ENCODE measurements around the gene P2RX3.

The P2RX3 gene

DNA sequence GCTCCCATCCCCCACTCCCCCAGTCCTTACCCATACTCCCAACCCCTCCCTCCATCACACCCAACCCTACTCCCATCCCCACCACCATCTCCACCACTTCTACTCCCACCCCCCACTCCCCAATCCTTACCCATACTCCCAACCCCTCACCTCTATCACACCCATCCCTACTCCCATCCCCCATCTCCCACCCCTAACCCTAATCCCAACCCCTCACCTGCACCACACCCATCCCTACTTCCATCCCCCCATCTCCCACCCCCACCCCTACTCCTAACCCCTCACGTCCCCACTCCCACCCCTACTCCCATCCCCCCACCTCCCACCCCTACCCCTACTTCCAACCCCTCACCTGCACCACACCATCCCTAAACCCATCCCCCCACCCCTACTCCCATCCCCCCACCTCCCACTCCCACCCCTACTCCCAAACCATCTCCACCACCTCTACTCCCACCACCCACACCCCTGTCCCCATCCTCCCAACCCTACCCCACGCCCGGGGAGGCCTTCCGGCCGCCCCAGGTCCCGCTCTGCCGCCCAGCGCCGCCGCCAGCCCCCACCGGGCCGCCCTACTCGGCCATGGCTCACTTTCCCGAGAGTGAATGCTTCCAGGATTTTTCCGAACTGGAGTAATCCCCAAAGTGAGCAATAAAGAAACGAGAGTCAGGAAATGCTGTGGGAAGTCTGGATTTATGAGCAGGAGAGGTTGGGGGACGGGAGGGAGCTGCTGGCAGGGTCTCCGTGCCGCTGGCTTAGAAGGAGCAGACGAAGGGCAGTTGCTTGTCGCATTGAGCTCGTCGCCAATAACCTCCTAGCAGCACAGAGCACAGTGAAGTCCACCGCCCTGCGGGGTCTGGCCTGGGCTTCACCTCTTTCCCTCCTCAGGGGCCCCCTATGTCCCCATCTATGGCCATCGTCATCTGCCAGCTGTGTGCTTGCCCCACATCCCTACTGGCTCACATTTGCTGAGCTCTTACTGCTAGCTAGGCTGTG, 38.2 kb downstream of the P2RX3 start:
- DNase-seq: no peak

DNA sequence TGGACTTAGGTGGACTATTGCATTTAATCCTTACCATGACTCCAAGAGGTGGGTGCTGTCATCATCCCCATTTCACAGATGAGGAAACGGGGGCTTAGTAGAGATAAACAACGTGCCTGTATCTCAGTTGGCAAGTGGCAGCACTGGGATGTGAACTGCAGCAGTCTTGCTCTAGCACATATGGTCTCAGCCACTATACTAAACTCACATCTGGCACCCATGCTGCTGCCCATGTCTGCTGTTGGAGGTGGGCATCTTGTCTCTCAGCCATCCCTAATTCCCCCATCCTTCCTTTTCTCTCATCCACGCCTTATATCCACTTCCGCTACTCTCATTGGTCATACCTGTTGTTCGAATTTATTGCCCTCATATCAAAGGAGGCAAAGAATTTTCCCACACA, 39.0 kb downstream of the P2RX3 start:
- DNase-seq: no peak

DNA sequence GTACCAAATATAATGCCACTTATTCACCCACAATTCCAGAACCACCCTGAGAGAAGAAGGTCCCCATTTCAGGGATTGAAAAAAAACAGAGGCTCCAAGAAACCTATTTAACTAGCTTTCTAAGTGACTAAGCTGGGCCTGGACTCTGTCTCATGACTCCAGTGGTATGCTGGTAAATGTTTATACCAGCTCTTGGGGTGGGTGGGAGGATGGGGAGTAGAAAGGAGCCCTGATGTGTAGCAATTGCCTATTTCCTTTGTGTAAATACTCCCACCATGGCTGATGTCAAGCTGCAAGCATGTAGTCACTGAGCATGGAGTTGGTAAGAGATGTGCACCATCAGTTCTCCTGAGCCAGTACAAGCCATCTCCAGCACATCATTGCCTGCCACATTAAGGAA, 40.0 kb downstream of the P2RX3 start:
- no peak for DNase-seq

GRCh38 chr11:57379732-57380131, 41.6 kb downstream of the P2RX3 start:
- no peak for DNase-seq

DNA sequence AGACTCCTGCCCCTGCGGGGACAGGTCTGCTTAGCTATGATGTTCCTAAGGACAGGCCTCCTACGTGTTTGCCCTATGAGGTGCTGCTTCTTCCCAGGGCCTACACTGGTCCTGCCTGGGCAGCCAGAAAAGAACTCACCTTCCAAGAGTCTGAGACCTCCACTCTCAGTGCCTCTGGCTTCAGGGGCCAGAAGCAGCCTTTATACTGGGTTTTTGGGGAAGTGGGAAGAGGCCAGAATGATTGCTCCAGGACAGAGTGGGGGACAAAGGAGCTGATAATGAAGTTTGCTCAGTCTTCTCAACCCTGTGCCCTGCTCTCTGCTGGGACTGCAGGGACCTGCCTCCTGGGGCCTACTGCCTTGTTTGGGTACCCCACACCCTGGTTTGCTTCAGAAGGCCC, 42.8 kb downstream of the P2RX3 start, which contains the start of gene PRG3:
Gene PRG3 (minus strand): TSS at position 176 of the 400 bp plus-strand sequence. CDS start 442 bp downstream, outside the sequence.
- no peak for DNase-seq

DNA sequence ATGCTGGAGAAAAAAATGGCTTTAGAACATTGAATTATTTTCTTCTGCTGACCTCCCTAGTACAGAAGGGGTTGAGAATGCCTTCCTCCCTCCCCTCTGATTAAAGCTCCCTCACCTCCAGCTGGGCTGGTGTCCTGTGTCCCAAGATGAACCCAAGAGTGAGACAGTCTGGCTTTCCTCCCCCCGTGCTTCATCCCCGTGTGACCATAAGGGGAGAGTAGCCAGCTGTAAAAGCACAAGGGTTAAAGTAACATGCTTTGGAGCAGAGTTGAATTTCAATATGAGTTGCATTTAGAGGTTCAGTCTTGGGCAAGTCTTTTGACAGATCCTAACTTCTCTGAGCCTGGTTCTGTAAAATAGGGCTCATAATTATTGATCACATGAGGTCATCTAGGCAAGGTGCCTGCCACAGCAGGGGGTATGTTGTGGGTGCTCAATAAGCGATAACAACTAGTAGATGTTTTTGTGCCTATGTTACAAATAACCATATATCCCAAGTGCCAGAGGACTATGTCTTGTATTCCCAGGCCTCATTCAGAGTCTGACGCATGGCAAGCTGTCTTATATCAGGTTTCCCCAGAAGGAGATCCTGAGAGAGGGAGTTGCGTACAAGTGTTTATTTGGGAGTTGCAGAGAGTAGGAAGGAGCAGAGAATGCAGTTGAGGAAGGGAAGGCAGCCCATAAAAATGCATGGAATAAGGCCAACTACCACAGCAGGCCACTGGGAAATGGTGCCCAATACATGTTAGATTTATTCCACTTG, 48.2 kb downstream of the P2RX3 start:
- DNase-seq: no peak

- DNase-seq: no peak
Measured at GRCh38 chr11:57387289-57388030, 49.3 kb downstream of the P2RX3 start.

GRCh38 chr11:57390535-57390934, 52.4 kb downstream of the P2RX3 start, which contains the start of gene PRG2:
PRG2 (minus strand) TSS chr11:57390650; CDS start chr11:57389944, 706 bp downstream.
- no peak for DNase-seq

DNA sequence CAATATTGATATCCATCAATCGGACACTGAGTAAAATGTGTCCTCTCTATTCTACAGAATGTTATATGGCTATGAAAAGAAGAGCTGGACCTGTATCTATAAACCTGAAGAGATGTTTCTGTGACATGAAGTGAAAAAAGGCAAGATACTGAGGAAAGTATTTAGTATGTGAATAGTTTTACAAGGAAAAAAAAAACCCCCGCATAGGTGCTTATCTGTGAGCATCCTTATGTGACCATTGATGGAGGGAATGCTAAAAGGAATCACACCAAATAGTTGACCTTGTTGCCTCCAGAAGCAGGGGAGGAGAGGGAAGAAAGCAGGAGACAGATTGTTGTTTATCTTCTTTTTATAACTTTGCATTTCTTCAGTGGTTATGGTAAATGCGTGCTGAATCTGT, 53.0 kb downstream of the P2RX3 start:
- no peak for DNase-seq

GRCh38 chr11:57391539-57391938, 53.4 kb downstream of the P2RX3 start:
- DNase-seq: no peak

DNA sequence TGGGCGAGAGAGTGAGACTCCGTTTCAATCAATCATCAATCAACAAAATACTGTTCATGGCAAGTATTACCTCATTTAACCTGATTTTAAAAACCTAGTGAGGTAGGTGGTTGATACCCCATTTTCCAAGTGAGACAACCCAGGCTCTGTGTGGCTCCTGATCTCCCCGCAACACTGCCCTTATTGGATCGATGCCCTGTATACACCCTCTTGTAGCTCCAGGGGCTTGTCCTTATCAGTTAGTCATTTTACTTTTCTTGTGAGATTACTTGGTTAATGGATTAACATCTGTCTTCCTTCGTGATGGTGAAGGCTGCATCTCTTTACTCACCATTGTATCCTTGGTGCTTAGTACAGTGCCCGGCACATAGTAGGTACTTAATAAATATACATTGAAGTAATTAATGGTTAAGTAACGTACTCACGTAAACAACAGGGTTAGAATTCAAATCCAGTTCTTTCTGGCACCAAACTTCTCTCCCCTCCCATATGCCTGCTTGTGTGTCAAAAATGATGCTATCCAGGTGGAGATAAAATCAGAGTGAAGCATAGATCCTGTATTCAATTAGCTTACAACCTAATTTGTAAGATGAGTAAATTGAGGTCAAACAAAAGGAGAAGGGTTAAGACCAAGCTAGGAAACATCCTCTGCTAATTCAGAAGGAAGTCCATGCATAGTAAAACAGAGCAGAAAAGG, 54.1 kb downstream of the P2RX3 start:
- no peak for DNase-seq

GRCh38 chr11:57392763-57393105, 54.6 kb downstream of the P2RX3 start:
- DNase-seq: no peak

GRCh38 chr11:57394203-57394965, 56.2 kb downstream of the P2RX3 start:
- no peak for DNase-seq

- DNase-seq: no peak
Measured at GRCh38 chr11:57395905-57396623, 57.9 kb downstream of the P2RX3 start.

- DNase-seq: no peak
Measured at GRCh38 chr11:57396744-57397143, 58.6 kb downstream of the P2RX3 start.

GRCh38 chr11:57397394-57397990, 59.3 kb downstream of the P2RX3 start:
- no peak for DNase-seq

- no peak for DNase-seq
Measured at GRCh38 chr11:57399221-57399620, 61.1 kb downstream of the P2RX3 start.

GRCh38 chr11:57399972-57400578, 61.9 kb downstream of the P2RX3 start:
- no peak for DNase-seq

GRCh38 chr11:57402188-57403002, 64.2 kb downstream of the P2RX3 start:
- no peak for DNase-seq

Measured in femur (tissue), 1 donor.